SK-N-SH (cell line): ENCODE data around the gene RTN4. TPM values are rescaled to one million over a fixed set of nuclear protein-coding genes. Genes with fewer than 3 reads are reported as not detected.

Source experiments
- CTCF ChIA-PET: fragments of 300-600, 350-600 bp; formaldehyde crosslinking; extraction: SDS; loops from one replicate; lab custom pipeline; 2021; lab: Yijun Ruan, JAX
- POLR2A ChIA-PET: fragments of 350-600 bp; sonication (Branson Sonifier 250); formaldehyde crosslinking; extraction: SDS; loops from one replicate; lab custom pipeline; 2020; ENCODE audit warnings: antibody characterized with exemption, inconsistent platforms; lab: Yijun Ruan, JAX
- DNase-seq: peaks from one replicate; pipeline ENCODE4 v3.0.0; 2012
- H2AFZ ChIP-seq: fragments of 200-600 bp; sonication (generic); 2 replicates; pipeline ENCODE4 v1.8.1; 2016; ENCODE audit warnings: antibody characterized with exemption, mild to moderate bottlenecking, low read depth
- H3F3A ChIP-seq: fragments of 200-600 bp; sonication (generic); replicated peaks from 2 replicates; pipeline ENCODE3; 2016; ENCODE audit warnings: antibody characterized with exemption, mild to moderate bottlenecking; ENCODE audit not compliant: insufficient read depth
- H3K27ac ChIP-seq, 2 experiments: fragments of 200-500 bp in 1 of 2; fragments of 200-600 bp in 1 of 2; sonication (Bioruptor generic) in 1 of 2; sonication (generic), shearing (Covaris generic) in 1 of 2; 2 replicates each; pipeline versions ENCODE4 v1.5.1 to v1.6.1; 2014 to 2016; ENCODE audit warnings: low read depth in 2 of 2, inconsistent platforms in 1 of 2, low read length in 1 of 2, mild to moderate bottlenecking in 1 of 2, mixed read lengths in 1 of 2
- H3K27me3 ChIP-seq: fragments of 200-600 bp; sonication (generic), shearing (Covaris generic); 2 replicates; pipeline ENCODE4 v1.6.1; 2016; ENCODE audit warnings: mixed run types; ENCODE audit not compliant: insufficient read depth
- H3K36me3 ChIP-seq, 2 experiments: fragments of 200-500 bp in 1 of 2; fragments of 200-600 bp in 1 of 2; sonication (Bioruptor generic) in 1 of 2; sonication (generic) in 1 of 2; replicated peaks in 1 of 2; 2 replicates each; pipeline versions ENCODE3 to v1.5.1; 2014 to 2016; ENCODE audit warnings: low read length in 1 of 2, mild to moderate bottlenecking in 1 of 2; ENCODE audit not compliant: insufficient read depth in 2 of 2, control insufficient read depth in 1 of 2
- H3K4me1 ChIP-seq, 2 experiments: fragments of 200-500 bp in 1 of 2; fragments of 200-600 bp in 1 of 2; sonication (Bioruptor generic) in 1 of 2; sonication (generic), shearing (Covaris generic) in 1 of 2; 2 replicates each; pipeline versions ENCODE4 v1.5.1 to v1.6.1; 2014 to 2016; ENCODE audit warnings: low read depth in 1 of 2, low read length in 1 of 2, mixed run types in 1 of 2; ENCODE audit not compliant: insufficient read depth in 2 of 2, control insufficient read depth in 1 of 2
- H3K4me2 ChIP-seq: fragments of 200-600 bp; sonication (generic), shearing (Covaris generic); 2 replicates; pipeline ENCODE4 v1.6.1; 2017; ENCODE audit warnings: mixed run types
- H3K4me3 ChIP-seq, 2 experiments: fragments of 200-500 bp in 1 of 2; fragments of 200-600 bp in 1 of 2; sonication (Bioruptor generic) in 1 of 2; sonication (generic), shearing (Covaris generic) in 1 of 2; 2 replicates each; pipeline versions ENCODE4 v1.5.1 to v1.8.1; 2014 to 2016; ENCODE audit warnings: low read depth in 2 of 2, inconsistent platforms in 1 of 2, low read length in 1 of 2, mild to moderate bottlenecking in 1 of 2, mixed read lengths in 1 of 2, moderate library complexity in 1 of 2
- H3K79me2 ChIP-seq: fragments of 200-600 bp; sonication (generic); 2 replicates; pipeline ENCODE4 v1.8.1; 2017; ENCODE audit warnings: mild to moderate bottlenecking; ENCODE audit not compliant: insufficient read depth
- H3K9ac ChIP-seq: fragments of 200-600 bp; sonication (generic); 2 replicates; pipeline ENCODE4 v1.6.1; 2017; ENCODE audit warnings: mixed run types
- H3K9me2 ChIP-seq: fragments of 200-600 bp; sonication (generic); 2 replicates; pipeline ENCODE4 v1.6.1; 2017; ENCODE audit warnings: mixed run types
- H3K9me3 ChIP-seq: fragments of 200-600 bp; sonication (generic); 2 replicates; pipeline ENCODE4 v1.6.1; 2017; ENCODE audit warnings: mixed run types, mild to moderate bottlenecking, moderate library complexity
- H4K20me1 ChIP-seq: fragments of 200-600 bp; sonication (generic); 2 replicates; pipeline ENCODE4 v1.6.1; 2017; ENCODE audit warnings: mild to moderate bottlenecking, mixed run types; ENCODE audit not compliant: insufficient read depth
- CHD2 ChIP-seq: fragments of 150-350 bp; IDR thresholded peaks from 2 replicates; pipeline ENCODE4 v1.6.1; 2018; ENCODE audit warnings: low read length; ENCODE audit not compliant: partially characterized antibody
- ELF1 ChIP-seq: IDR thresholded peaks from 2 replicates; pipeline ENCODE4 v1.4.0; 2012
- EZH2phosphoT487 ChIP-seq: fragments of 200-600 bp; sonication (generic); IDR thresholded peaks from 2 replicates; pipeline ENCODE4 v1.6.1; 2017; ENCODE audit warnings: low read depth, mixed run types, mild to moderate bottlenecking, antibody characterized with exemption, moderate library complexity, borderline replicate concordance
- FOSL2 ChIP-seq: IDR thresholded peaks from 2 replicates; pipeline ENCODE4 v1.4.0; 2012; ENCODE audit warnings: low read depth, mild to moderate bottlenecking, moderate library complexity, borderline replicate concordance
- FOXJ3 ChIP-seq: sonication (generic); formaldehyde crosslinking; IDR thresholded peaks from 2 replicates; pipeline ENCODE4 v1.5.1; 2020; ENCODE audit warnings: mild to moderate bottlenecking, missing genetic modification reagents
- GABPA ChIP-seq: IDR thresholded peaks from 2 replicates; pipeline ENCODE4 v1.4.0; 2012; ENCODE audit warnings: low read depth, mild to moderate bottlenecking
- GATA2 ChIP-seq: sonication (generic); formaldehyde crosslinking; IDR thresholded peaks from 2 replicates; pipeline ENCODE4 v1.5.0; 2020; ENCODE audit warnings: mild to moderate bottlenecking, missing genetic modification reagents
- JUND ChIP-seq: IDR thresholded peaks from 2 replicates; pipeline ENCODE4 v1.4.0; 2012
- MEF2A ChIP-seq: IDR thresholded peaks from 2 replicates; pipeline ENCODE4 v1.4.0; 2012; ENCODE audit warnings: low read depth, borderline replicate concordance
- RCOR1 ChIP-seq: fragments of 150-350 bp; IDR thresholded peaks from 2 replicates; pipeline ENCODE4 v1.6.1; 2017; ENCODE audit warnings: antibody characterized with exemption, low read length
- REST ChIP-seq: IDR thresholded peaks from 2 replicates; pipeline ENCODE4 v1.6.1; 2012; ENCODE audit warnings: mild to moderate bottlenecking, low read depth, low read length, moderate library complexity
- ZBTB33 ChIP-seq: IDR thresholded peaks from 2 replicates; pipeline ENCODE4 v1.4.0; 2012; ENCODE audit warnings: low read depth, borderline replicate concordance
- WGBS: methylation state at CpG from one replicate; pipeline ENCODE4 v1.1.6; 2017; ENCODE audit warnings: low lambda C conversion rate; 5-methylcytosine and 5-hydroxymethylcytosine counted together
- polyA plus RNA-seq, 3 experiments: library from polyadenylated mRNA; depleted of rRNA; stranded (reverse); fragments of >200 nt; gene quantifications; 2 replicates each; pipeline ENCODE4 v1.2.3, GENCODE V29; 2012
- TF ChIP-seq, protein P1 (sequence below): IDR thresholded peaks from 2 replicates; pipeline ENCODE4 v1.4.0; 2012; ENCODE audit warnings: low read depth, borderline replicate concordance

RTN4 gene
- polyA plus RNA-seq, 1 of the 3 experiments (the other 2 are of a cell fraction) = 315 TPM

DNA sequence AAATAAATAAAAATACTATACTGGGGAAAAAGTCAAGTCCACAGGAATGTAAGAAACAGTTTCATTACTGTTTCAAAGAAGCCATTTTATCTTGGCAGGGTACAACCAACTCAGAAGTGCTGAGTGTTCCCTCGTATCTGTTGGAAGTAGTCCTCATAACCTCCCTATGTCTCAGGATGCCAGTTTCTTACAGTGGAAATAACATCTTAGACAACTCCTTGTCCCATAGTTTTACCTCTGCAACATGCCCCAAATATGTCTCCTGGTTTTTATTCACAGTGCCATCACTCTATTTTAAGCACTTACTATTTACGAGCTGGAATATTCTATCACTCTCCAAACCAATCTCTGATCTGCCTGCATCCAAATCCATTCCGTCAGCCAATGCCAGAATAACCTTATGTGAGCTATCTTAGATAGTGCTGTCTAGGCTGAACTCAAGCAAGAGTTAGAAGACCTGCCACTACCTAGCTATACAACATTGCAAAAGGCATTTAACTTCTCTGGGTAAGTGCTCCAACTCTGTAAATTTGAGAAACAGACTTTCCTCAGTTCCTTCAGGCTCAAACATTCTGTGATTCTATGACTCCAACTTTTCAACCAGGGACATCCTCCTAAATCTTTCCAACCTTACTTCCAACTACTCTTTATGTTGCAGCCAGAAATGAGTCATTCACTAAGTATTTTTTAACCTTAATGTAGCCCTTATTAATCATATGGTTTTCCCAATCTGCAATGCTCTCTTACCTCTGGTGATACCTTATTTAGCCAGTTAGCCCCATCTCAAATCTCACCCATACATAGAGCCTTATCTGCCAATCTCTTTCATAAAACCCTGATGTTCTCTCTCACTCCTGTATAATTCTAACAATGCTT, 66.7 kb downstream of the RTN4 start (continued):
- no peak for TF ChIP-seq REST
- TF ChIP-seq EZH2phosphoT487 = no peak
- TF ChIP-seq, protein P1, sequence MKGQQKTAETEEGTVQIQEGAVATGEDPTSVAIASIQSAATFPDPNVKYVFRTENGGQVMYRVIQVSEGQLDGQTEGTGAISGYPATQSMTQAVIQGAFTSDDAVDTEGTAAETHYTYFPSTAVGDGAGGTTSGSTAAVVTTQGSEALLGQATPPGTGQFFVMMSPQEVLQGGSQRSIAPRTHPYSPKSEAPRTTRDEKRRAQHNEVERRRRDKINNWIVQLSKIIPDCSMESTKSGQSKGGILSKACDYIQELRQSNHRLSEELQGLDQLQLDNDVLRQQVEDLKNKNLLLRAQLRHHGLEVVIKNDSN = no peak
- no peak for TF ChIP-seq CHD2
- no peak for TF ChIP-seq ZBTB33
- peak; percentile 67; the same call in 1 of the 2 replicates for TF ChIP-seq FOSL2

- H3K9ac ChIP-seq = no peak overlapping the region
- H3K9me2 ChIP-seq = no peaks in the 10 kb centered on the region
- H3K4me3 ChIP-seq = no peak overlapping the region
- TF ChIP-seq FOXJ3 = no peak
- no peak for TF ChIP-seq GATA2
- TF ChIP-seq MEF2A = no peak
- TF ChIP-seq RCOR1 = no peak
- TF ChIP-seq ELF1 = no peak
- no peak for TF ChIP-seq GABPA
- no peak for TF ChIP-seq JUND
- TF ChIP-seq, all 33 proteins: peak for 0
- WGBS = 92% methylated on average over 2 of the region's 2 CpGs
- H3K27ac ChIP-seq = no peak overlapping the region
- CTCF ChIA-PET = no interaction called here
- H3K36me3 ChIP-seq = peaks cover 66 to 80% of the 10 kb centered on the region in 2 experiments
- H3F3A ChIP-seq = peaks cover 71% of the 10 kb centered on the region
- peaks cover 100% of the 10 kb centered on the region for H4K20me1 ChIP-seq
- H3K9me3 ChIP-seq = no peaks in the 10 kb centered on the region
- POLR2A ChIA-PET = no interaction called here
- peaks cover 100% of the 10 kb centered on the region for H3K79me2 ChIP-seq
- H3K4me2 ChIP-seq = no peak overlapping the region
- peaks cover 0 to 30% of the 10 kb centered on the region in 2 experiments; a peak in 2 of 4 replicates for H3K4me1 ChIP-seq
- no peaks in the 10 kb centered on the region for H3K27me3 ChIP-seq
- H2AFZ ChIP-seq = no peak overlapping the region
- DNase-seq = no peak
Observed at GRCh38 chr2:54981385-54981784, 68.9 kb downstream of the RTN4 start.
